ENCODE results near the gene CENPU. TPM values are rescaled to one million over a fixed set of nuclear protein-coding genes. Genes with fewer than 3 reads are reported as not detected.
"Not testable (repeated sequence)": the region's sequence is repeated elsewhere in the genome, so short reads cannot be mapped to it uniquely, and the experiment has no call there.

The CENPU gene
- total RNA-seq, 2 donors from 2014 or later, result 0.85 to 1.1 TPM

DNA sequence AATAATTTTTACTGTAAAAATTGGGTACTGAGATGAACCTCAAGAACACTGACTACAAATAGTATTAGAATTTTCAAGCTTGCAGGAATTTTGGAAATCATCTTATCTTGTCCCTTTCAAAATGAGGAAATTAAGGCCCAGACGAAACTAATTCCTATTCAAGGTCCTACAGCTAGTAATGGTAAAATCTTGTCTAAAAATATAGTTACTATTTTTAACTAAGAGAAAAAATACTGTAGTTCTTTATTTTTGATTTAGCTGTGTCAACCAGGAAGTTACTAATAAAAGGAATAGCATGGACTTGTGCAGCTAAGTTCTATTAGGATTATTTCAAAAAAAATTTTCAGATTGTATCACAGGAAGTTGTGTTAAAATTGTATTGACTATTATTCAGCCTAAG lies 71.7 kb downstream of the CENPU start:
- H3K9me3 ChIP-seq, result no peaks in the 10 kb centered on the region
- TF ChIP-seq, protein P1, sequence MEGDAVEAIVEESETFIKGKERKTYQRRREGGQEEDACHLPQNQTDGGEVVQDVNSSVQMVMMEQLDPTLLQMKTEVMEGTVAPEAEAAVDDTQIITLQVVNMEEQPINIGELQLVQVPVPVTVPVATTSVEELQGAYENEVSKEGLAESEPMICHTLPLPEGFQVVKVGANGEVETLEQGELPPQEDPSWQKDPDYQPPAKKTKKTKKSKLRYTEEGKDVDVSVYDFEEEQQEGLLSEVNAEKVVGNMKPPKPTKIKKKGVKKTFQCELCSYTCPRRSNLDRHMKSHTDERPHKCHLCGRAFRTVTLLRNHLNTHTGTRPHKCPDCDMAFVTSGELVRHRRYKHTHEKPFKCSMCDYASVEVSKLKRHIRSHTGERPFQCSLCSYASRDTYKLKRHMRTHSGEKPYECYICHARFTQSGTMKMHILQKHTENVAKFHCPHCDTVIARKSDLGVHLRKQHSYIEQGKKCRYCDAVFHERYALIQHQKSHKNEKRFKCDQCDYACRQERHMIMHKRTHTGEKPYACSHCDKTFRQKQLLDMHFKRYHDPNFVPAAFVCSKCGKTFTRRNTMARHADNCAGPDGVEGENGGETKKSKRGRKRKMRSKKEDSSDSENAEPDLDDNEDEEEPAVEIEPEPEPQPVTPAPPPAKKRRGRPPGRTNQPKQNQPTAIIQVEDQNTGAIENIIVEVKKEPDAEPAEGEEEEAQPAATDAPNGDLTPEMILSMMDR (IDR thresholded peaks at IDR 0.05), result no peak
- peaks cover 25% of the 10 kb centered on the region for H3K36me3 ChIP-seq
- DNase-seq (ENCODE audit: low spot score), result no peak
- no peaks in the 10 kb centered on the region for H3K4me1 ChIP-seq
- H3K27me3 ChIP-seq, result no peaks in the 10 kb centered on the region
- H3K27ac ChIP-seq, result no peak overlapping the region
- H3K4me3 ChIP-seq, result no peak overlapping the region

DNA sequence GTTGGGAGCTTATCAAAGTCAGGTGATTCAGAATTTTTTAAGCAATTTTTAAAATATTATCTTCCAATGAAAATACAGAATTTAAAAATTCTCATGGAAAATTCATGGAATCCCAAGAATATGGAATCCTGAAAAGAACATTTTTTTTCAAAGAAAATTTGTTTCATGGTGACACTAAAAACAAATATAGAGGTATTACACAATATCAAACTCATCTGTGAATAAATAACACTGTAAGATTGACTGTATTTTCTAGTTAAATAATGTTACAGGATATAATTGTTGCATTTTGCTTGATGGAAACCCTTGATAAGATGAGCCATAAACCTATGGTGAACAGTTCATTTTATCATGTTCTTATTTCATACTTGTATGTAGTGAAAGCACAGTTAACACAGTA lies 72.9 kb downstream of the CENPU start:
- Histone ChIP-seq H3K27ac (no peak overlapping the region), H3K27me3 (no peaks in the 10 kb centered on the region), H3K4me1 (peaks cover 0 to 1% of the 10 kb centered on the region in 2 donors), H3K9me3 (no peaks in the 10 kb centered on the region), H3K36me3 (peaks cover 30% of the 10 kb centered on the region), H3K4me3 (no peak overlapping the region)
- DNase-seq (ENCODE audit: low spot score), result no peak
- TF ChIP-seq, protein P1 (IDR thresholded peaks at IDR 0.05), result no peak

- H3K9me3 ChIP-seq; H3K4me3 ChIP-seq; DNase-seq (ENCODE audit: low spot score); H3K27ac ChIP-seq; H3K27me3 ChIP-seq; H3K4me1 ChIP-seq: not testable (repeated sequence)
- peaks cover 30% of the 10 kb centered on the region for H3K36me3 ChIP-seq
These were observed 76.1 kb downstream of the CENPU start for GRCh38 chr4:184657820-184658219.

DNA sequence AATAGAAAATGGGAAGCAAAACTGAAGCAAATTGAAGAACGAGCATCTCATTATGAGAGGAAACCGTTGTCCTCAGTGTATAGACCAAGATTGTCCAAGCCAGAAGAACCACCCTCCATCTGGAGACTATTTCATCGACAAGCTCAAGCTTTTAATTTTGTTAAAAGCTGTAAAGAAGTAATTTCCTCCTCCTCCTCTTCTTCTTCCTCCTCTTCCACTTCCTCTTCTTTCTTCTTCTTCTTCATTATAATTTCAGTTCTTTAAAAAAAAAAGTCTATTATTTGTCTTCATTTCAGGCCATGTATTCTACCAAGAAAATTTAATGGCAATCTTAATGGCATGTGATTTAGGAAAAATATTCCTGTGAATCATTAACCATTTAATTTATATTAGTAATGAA lies 76.8 kb downstream of the CENPU start:
- no peak for DNase-seq (ENCODE audit: low spot score)
- H3K36me3 ChIP-seq, result peaks cover 30% of the 10 kb centered on the region
- no peak overlapping the region for H3K4me3 ChIP-seq
- H3K27me3 ChIP-seq, result no peaks in the 10 kb centered on the region
- H3K27ac ChIP-seq, result no peak overlapping the region
- H3K4me1 ChIP-seq, result peaks cover 0 to 7% of the 10 kb centered on the region in 2 donors
- H3K9me3 ChIP-seq, result no peaks in the 10 kb centered on the region
- TF ChIP-seq, protein P1 (IDR thresholded peaks at IDR 0.05), result no peak

GRCh38 chr4:184655889-184656869 lies 77.7 kb downstream of the CENPU start:
- DNase-seq (ENCODE audit: low spot score), result no peak
- H3K27ac ChIP-seq, result no peak overlapping the region

DNA sequence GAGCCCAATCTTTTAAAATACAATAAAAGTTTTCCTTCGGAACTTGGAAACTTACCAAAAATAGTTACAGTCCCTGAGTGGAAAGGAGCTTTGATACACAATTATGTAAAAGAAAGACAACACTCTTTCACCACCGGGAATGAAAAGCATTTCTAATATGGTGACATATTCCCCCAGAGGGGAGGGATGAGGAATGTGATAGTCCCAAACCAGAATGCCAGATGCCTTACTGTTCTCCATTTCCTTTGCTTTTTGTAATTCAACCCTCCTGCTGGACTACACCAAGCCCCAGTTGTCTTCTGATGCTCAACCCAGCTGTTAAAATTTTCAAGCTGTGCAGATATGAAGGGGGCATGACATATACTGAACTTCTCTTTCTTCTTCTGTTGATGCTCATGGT lies 80.2 kb downstream of the CENPU start:
- Histone ChIP-seq H3K27ac (no peak overlapping the region), H3K36me3 (peaks cover 4% of the 10 kb centered on the region)
- TF ChIP-seq, protein P1 (IDR thresholded peaks at IDR 0.05), result no peak

More at GRCh38 chr4:184655889-184656869, 77.7 kb downstream of the CENPU start:
- H3K9me3 ChIP-seq, result no peaks in the 10 kb centered on the region
- no peaks in the 10 kb centered on the region for H3K27me3 ChIP-seq
- peaks cover 23% of the 10 kb centered on the region for H3K36me3 ChIP-seq
- TF ChIP-seq, protein P1 (IDR thresholded peaks at IDR 0.05), result no peak
- peaks cover 0 to 7% of the 10 kb centered on the region in 2 donors for H3K4me1 ChIP-seq
- no peak overlapping the region for H3K4me3 ChIP-seq

DNA sequence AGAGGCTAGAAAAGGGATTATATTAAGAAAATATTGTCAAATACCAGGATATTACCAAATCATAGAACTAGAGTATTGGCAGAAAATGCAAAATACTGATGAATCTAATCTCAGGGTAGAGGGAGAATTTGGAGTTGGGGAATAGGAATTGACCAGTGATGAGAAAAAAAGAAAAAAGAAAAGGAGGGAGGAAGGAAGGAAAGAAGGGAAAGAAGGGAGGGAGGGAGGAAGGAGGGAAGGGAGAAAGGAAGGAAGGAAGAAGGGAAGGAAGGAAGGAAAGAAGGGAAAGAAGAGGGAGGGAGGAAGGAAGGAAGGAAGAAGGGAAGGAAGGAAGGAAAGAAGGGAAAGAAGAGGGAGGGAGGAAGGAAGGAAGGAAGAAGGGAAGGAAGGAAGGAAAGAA lies 81.2 kb downstream of the CENPU start:
- not testable (repeated sequence) for H3K27me3 ChIP-seq; H3K36me3 ChIP-seq; H3K9me3 ChIP-seq; H3K4me3 ChIP-seq; DNase-seq (ENCODE audit: low spot score); H3K27ac ChIP-seq
- peaks cover 0 to 25% of the 10 kb centered on the region in 2 donors for H3K4me1 ChIP-seq

More for the DNA sequence above, 80.2 kb downstream of the CENPU start:
- Histone ChIP-seq H3K4me3 (no peak overlapping the region), H3K4me1 (peaks cover 0 to 17% of the 10 kb centered on the region in 2 donors), H3K9me3 (no peaks in the 10 kb centered on the region), H3K27me3 (no peaks in the 10 kb centered on the region)
- no peak for DNase-seq (ENCODE audit: low spot score)

Data from right atrium auricular region (tissue), 2 donors.